ACC112 (cell line): Measurements from ENCODE around the gene CNR2.

Experiments
- H2AFZ ChIP-seq: fragments of 200-600 bp; sonication (generic); one replicate; pipeline ENCODE4 v1.6.0; 2017; ENCODE audit warnings: antibody characterized with exemption, low read length; ENCODE audit not compliant: unreplicated experiment
- H3K27ac ChIP-seq: fragments of 200-600 bp; sonication (generic); 2 replicates; pipeline ENCODE4 v1.5.1; 2014; ENCODE audit warnings: low read depth, mild to moderate bottlenecking, antibody characterized with exemption, low read length, moderate library complexity
- H3K27me3 ChIP-seq: fragments of 200-600 bp; sonication (generic); 2 replicates; pipeline ENCODE4 v1.6.1; 2014; ENCODE audit warnings: mild to moderate bottlenecking, antibody characterized with exemption, low read length, moderate library complexity, mixed read lengths; ENCODE audit not compliant: insufficient read depth
- H3K36me3 ChIP-seq: fragments of 200-600 bp; sonication (generic); 2 replicates; pipeline ENCODE4 v1.6.1; 2016; ENCODE audit warnings: mild to moderate bottlenecking, antibody characterized with exemption, low read length, moderate library complexity, mixed read lengths; ENCODE audit not compliant: insufficient read depth
- H3K4me1 ChIP-seq: fragments of 200-600 bp; sonication (generic); one replicate; pipeline ENCODE4 v1.6.1; 2016; ENCODE audit warnings: low read length, mixed read lengths; ENCODE audit not compliant: insufficient read depth, unreplicated experiment, control insufficient read depth
- H3K4me3 ChIP-seq: fragments of 200-600 bp; sonication (generic); 2 replicates; pipeline ENCODE4 v1.5.1; 2014; ENCODE audit warnings: mild to moderate bottlenecking, low read depth, low read length
- H3K79me2 ChIP-seq: fragments of 200-600 bp; sonication (generic); one replicate; pipeline ENCODE4 v1.6.0; 2016; ENCODE audit warnings: low read length; ENCODE audit not compliant: control insufficient read depth, unreplicated experiment, insufficient read depth

CNR2 gene

GRCh38 chr1:23915466-23915865, 2.3 kb upstream of the CNR2 start:
- Histone ChIP-seq H3K4me1 (no peaks in the 10 kb centered on the region), H3K27me3 (no peaks in the 10 kb centered on the region; the same call in 1 of the 2 replicates), H3K4me3 (no peak overlapping the region), H3K27ac (no peak overlapping the region), H3K36me3 (no peaks in the 10 kb centered on the region), H3K79me2 (no peaks in the 10 kb centered on the region), H2AFZ (no peak overlapping the region)

GRCh38 chr1:23914921-23915320, 1.8 kb upstream of the CNR2 start:
- Histone ChIP-seq H3K27ac (no peak overlapping the region), H3K4me3 (no peak overlapping the region), H2AFZ (no peak overlapping the region), H3K27me3 (no peaks in the 10 kb centered on the region; the same call in 1 of the 2 replicates), H3K36me3 (no peaks in the 10 kb centered on the region), H3K79me2 (no peaks in the 10 kb centered on the region), H3K4me1 (no peaks in the 10 kb centered on the region)

- H3K79me2 ChIP-seq: no peaks in the 10 kb centered on the region
- no peak overlapping the region for H3K4me3 ChIP-seq
Observed at GRCh38 chr1:23911921-23912320, 1.2 kb downstream of the CNR2 start.

GRCh38 chr1:23910553-23911246, 2.5 kb downstream of the CNR2 start:
- peaks cover 14% of the 10 kb centered on the region for H3K27me3 ChIP-seq
- no peaks in the 10 kb centered on the region for H3K79me2 ChIP-seq
- H3K4me3 ChIP-seq: no peak overlapping the region
- no peaks in the 10 kb centered on the region for H3K36me3 ChIP-seq
- no peaks in the 10 kb centered on the region for H3K4me1 ChIP-seq
- H2AFZ ChIP-seq: no peak overlapping the region
- H3K27ac ChIP-seq: no peak overlapping the region

More at GRCh38 chr1:23911921-23912320, 1.2 kb downstream of the CNR2 start:
- Histone ChIP-seq H2AFZ (no peak overlapping the region), H3K36me3 (no peaks in the 10 kb centered on the region), H3K4me1 (no peaks in the 10 kb centered on the region), H3K27me3 (peaks cover 14% of the 10 kb centered on the region), H3K27ac (no peak overlapping the region)

GRCh38 chr1:23910144-23910543, 3.0 kb downstream of the CNR2 start:
- no peak overlapping the region for H3K27ac ChIP-seq

GRCh38 chr1:23909412-23909811, 3.8 kb downstream of the CNR2 start:
- no peak overlapping the region for H3K4me3 ChIP-seq
- H3K27me3 ChIP-seq: peaks cover 17% of the 10 kb centered on the region
- no peaks in the 10 kb centered on the region for H3K79me2 ChIP-seq
- H3K36me3 ChIP-seq: no peaks in the 10 kb centered on the region
- no peaks in the 10 kb centered on the region for H3K4me1 ChIP-seq
- H2AFZ ChIP-seq: no peak overlapping the region
- no peak overlapping the region for H3K27ac ChIP-seq

More at GRCh38 chr1:23910144-23910543, 3.0 kb downstream of the CNR2 start:
- Histone ChIP-seq H3K27me3 (peaks cover 14% of the 10 kb centered on the region), H2AFZ (no peak overlapping the region), H3K4me1 (no peaks in the 10 kb centered on the region), H3K4me3 (no peak overlapping the region), H3K36me3 (no peaks in the 10 kb centered on the region), H3K79me2 (no peaks in the 10 kb centered on the region)

GRCh38 chr1:23908453-23909341, 4.5 kb downstream of the CNR2 start:
- Histone ChIP-seq H3K79me2 (no peaks in the 10 kb centered on the region), H3K4me1 (no peaks in the 10 kb centered on the region), H3K27me3 (peaks cover 24% of the 10 kb centered on the region), H3K27ac (no peak overlapping the region), H2AFZ (no peak overlapping the region), H3K36me3 (no peaks in the 10 kb centered on the region), H3K4me3 (no peak overlapping the region)

- Histone ChIP-seq H2AFZ (no peak overlapping the region), H3K36me3 (no peaks in the 10 kb centered on the region), H3K27ac (no peak overlapping the region), H3K4me3 (no peak overlapping the region), H3K4me1 (no peaks in the 10 kb centered on the region), H3K79me2 (no peaks in the 10 kb centered on the region), H3K27me3 (peaks cover 42% of the 10 kb centered on the region)
Observed at GRCh38 chr1:23906731-23907130, 6.4 kb downstream of the CNR2 start.

GRCh38 chr1:23905461-23906025, 7.6 kb downstream of the CNR2 start:
- Histone ChIP-seq H2AFZ (no peak overlapping the region), H3K4me1 (no peaks in the 10 kb centered on the region), H3K79me2 (no peaks in the 10 kb centered on the region), H3K4me3 (no peak overlapping the region), H3K27ac (no peak overlapping the region), H3K27me3 (peaks cover 49% of the 10 kb centered on the region), H3K36me3 (no peaks in the 10 kb centered on the region)

GRCh38 chr1:23904748-23905357, 8.3 kb downstream of the CNR2 start:
- H3K4me3 ChIP-seq: no peak overlapping the region
- peaks cover 4% of the 10 kb centered on the region for H3K4me1 ChIP-seq
- H3K79me2 ChIP-seq: no peaks in the 10 kb centered on the region
- H2AFZ ChIP-seq: no peak overlapping the region
- no peak overlapping the region for H3K27ac ChIP-seq
- no peaks in the 10 kb centered on the region for H3K36me3 ChIP-seq
- peaks cover 49% of the 10 kb centered on the region for H3K27me3 ChIP-seq
